Stimulated activated CD4-positive, alpha-beta T cell treated with anti-CD3 and anti-CD28 coated beads, Interleukin-15, amount 100 ng/mL, for 48 hours (primary cell): ENCODE measurements around the gene CNTN2.

Source experiments
- DNase-seq, 2 donors: peaks; one replicate each; pipeline ENCODE4 v3.0.0-alpha.2; 2020; ENCODE audit warnings: low read depth in 2 of 2

Gene CNTN2

DNA sequence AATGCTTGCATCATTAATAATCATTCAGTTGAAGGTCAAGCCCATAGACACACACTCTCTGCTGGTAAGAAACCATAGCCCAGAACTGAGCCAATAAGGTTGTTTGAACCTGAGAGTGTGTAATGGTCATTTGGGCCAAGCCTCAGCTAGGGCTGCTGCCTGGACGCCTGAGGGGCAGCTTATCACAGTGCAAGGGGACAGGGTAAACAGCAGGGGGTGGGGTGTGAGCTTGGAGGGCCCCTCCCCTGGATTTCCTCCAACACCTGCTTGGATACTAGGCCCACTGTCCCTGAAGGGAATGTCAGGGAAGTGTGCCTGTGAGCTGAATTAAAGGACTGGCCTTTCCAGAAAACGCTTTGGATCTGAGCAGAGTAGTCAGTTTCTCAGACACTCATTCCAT, 24.6 kb upstream of the CNTN2 start:
- no peak for DNase-seq

DNA sequence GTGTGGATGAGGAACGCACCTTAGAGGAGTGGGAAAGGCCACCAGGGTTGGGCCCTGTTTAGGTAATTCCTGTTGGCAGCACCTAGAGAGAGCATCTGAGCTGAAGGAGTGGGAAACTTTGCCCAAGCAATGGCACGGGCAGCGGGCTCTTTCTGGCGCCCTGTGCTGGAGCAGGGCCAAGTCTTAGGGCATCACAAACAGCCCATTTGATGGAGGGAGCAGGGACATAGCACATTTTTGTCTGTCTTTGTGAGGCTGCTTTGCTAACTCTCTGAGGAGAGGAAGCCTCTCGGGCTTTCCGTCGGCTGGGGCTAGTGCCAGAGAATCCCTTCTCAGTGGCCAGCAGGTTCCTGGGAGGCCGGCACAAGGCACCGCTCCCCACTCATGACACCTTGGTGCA, 22.5 kb upstream of the CNTN2 start:
- DNase-seq: no peak

- no peak for DNase-seq
Observed at GRCh38 chr1:205024679-205025078, 18.3 kb upstream of the CNTN2 start.

DNA sequence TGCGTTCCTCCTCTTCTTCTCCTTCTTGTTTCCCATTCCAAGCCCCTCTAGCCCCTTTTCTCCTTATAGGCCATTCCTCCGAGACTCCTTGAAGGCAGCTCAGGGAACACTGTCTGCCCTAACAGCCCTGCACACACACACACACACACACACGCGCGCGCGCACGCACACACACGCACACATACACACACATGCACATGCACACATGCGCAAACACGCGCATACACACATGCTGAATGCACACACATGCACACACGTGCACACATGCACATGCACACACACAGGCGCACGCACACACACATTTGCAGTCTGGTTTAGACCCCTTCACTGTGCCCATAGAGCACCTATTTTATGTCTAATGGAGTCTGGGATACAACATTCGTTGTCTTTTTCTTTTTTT, 17.8 kb upstream of the CNTN2 start:
- no peak for DNase-seq

GRCh38 chr1:205026181-205026580, 16.8 kb upstream of the CNTN2 start:
- DNase-seq: no peak

GRCh38 chr1:205028390-205028789, 14.6 kb upstream of the CNTN2 start:
- DNase-seq: no peak

GRCh38 chr1:205028924-205029323, 14.1 kb upstream of the CNTN2 start:
- DNase-seq: no peak

- no peak for DNase-seq
Observed at GRCh38 chr1:205030241-205030640, 12.8 kb upstream of the CNTN2 start.

DNA sequence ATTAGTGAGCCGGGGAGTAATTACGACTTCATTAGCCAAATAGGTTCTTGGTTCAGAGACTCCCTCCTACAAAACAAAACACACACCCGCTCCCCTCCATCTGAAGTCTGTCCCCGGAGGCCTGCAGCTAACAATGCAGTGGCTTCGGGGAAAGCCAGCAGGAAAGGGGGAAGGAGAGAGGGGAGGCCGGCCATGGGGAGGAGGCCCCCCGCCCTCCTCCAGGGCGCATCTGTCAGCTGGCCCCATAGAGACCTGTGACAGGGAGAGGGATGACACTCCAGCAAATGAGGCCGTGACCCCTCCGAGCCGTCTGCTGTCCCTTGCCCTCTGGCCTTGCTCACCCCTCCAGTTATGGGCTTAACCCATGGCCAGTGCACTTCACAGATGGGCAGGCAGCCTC, 12.1 kb upstream of the CNTN2 start:
- DNase-seq: no peak

DNA sequence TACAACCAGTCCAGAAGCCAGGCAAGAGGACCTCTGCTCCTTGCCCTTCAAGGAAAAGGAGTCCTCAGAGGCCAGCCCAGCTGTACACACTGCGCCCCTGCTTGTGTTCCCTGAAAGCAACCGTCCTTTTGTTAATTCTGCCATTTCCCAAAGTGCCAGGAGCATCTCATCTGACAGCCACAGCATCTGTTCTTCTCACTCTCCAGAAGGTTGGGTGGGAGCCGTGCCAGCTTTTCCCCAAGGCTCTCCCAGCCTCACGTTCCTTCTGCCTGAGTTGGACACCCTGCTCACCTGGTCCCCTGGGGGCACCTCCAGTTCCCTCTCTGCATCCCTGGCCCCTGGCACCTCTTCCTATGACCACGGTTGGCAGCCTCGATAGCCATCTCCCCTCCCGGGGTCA, 10.5 kb upstream of the CNTN2 start:
- DNase-seq: no peak

DNA sequence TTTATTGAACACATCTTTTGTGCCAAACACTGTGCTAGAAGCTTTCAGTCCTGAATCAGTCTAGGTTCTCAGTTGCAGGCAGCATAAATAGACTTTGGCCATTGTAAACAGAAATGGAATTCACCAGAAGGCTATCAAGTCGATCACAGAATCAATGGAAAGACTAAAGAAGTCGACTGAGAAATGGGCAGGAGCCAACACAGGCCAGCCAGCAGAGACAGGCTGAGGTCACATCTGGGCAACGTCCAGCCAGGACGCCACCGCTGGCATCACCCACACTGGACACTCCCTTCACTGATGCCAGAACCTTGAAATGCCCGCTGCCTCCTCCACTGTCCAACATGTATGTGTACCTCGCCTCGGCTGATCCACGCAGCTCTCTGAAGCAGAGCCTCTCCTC, 5.5 kb upstream of the CNTN2 start:
- no peak for DNase-seq

DNA sequence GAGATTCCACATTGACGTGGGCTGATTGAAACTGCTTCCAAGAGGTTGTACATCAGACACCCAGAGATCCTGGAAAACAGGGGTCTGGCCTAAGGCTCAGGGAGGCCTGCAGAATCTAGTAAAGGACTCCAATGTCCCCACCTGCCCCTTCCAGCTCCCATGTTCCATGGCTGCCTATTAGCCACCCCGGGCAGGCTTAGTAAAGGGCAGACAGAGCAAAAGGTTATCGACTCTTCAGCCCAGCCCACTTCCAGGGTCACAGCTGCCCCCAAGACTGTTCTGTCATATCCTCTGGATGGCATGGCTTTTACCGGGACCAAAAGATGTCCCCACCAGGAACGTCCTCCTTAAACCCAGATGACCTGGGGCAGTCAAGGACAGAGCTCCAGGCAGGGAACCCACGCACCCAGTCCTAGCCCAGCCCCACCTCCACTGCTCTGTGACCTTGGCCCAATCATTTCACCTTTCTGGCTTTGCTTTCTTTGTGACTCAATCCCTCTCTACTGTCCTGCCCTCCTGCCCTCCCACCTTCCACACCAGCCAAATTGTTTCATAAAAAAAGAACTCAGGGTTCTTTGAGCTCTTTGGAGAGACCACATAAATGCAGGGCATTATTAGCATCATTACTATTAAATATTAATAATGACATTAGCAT, 4.8 kb upstream of the CNTN2 start:
- DNase-seq: no peak

GRCh38 chr1:205041001-205041715, 1.9 kb upstream of the CNTN2 start:
- no peak for DNase-seq

GRCh38 chr1:205041998-205042910, 758 bp upstream of the CNTN2 start:
- DNase-seq: no peak

DNA sequence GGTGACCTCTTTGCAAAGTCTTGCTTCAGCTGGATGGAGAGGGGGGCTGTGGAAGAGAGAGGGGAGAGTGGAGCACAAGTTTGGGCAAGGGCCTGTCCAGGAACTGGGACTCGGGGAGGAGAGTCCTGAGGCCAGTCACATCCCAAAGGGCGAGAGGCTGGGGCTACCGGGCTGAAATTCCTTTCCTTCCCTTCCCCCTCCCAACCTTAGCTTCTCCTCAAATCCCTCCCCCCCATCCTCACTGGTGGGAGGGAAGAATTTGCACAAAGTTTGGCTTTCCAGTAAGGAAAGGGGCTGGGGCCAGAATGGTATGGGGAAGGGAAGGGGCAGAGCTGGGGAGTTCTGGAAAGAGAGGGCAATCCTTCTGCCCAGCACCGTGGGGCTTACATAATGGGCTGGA, 854 bp downstream of the CNTN2 start:
- no peak for DNase-seq

DNA sequence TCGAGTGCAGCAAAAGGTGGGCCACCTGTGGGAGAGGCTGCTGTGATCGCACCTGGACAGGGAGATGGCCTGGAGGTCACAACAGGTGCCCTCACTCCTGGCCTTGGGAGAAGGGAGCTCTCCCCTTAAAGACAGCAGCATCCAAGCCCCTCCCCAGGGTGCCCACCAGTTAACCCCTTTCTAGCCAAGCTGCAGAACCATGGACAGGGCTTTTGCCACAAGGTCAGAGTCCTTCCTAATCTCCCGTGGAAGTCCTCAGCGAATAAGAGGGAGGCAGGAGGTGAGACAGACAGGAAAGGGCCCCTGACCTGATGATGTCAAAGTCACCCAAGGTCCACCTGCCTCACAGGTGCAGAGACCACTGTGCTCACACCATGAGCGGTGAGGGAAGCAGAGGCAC, 1.7 kb downstream of the CNTN2 start:
- no peak for DNase-seq

DNA sequence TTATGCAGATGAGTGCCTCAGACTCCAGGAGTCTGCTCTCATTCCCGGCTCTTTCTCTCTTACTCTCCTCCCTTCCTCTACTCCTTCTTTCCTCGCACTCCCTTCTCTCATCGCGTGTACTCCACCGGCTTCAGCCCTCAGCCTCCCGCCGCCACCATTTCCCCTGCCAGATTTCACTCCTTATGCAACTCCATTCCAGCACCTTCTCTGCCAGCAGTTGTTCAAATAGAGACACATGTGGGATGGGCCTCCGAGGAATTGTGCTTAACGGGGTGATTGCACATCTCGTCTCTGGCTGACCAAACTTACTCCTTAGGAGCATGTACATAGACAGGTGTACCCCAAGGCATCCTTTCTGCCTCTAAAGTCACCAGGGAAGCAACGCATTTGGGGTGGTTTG, 2.1 kb downstream of the CNTN2 start:
- no peak for DNase-seq

DNA sequence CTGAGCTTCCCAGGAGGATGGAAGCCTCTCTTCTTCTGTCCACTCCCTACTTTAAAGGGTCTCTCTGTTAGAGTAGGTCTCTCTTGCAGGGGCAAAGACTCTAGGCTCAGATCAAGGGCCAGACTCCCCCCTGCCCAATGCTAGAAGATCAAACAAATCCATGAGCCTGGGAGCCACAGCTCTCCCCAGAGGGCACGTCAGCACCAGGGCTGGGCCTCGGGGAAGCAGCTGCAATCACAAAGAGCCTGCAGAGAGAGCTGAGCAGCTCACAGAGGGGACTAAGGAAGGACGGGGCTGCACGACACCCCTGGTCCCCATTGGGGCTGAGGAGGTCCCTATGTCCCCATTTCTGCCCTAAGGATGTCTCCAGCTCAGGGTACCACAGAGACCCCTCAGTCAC, 3.9 kb downstream of the CNTN2 start:
- DNase-seq: no peak

GRCh38 chr1:205047764-205048231, 4.8 kb downstream of the CNTN2 start:
- DNase-seq: no peak

DNA sequence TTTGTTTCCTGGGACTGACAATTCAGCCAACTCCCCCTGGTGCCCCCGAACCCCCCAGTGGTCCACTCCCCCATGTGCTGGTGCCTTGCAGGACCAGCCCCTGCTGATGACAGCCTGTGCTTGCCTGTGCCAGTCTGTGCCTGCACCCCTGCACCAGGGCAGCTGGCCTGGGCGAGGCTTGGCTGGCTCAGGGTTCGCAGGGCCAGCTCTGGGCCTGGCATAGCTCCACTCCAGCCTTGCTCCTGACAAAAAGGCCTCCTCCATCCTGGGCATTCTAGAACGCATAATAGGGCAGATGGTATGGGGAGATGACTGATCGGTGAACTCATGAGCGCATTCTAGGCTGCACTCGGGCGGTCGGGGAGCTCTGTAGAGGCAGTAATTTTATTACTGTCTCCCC, 5.4 kb downstream of the CNTN2 start:
- no peak for DNase-seq

DNA sequence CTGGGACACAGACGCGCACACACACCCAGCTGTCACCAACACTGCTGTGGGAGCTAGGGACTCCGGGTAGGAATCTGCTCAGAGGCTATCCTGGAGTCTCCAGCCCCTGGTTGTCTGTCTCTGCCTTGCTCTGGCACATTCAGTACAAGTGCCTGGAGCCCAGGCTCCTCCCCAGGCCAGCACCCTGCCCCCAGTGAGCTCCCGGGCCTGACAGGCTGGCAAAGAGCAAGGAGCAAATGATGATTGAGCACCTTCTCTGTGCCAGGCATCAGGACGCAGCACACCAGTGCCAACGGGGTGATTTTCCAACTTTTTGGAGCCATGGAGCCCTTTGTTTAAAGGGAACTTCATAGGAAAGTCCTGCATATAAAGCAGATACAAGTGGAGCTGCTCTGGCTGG, 6.5 kb downstream of the CNTN2 start:
- DNase-seq: no peak

DNA sequence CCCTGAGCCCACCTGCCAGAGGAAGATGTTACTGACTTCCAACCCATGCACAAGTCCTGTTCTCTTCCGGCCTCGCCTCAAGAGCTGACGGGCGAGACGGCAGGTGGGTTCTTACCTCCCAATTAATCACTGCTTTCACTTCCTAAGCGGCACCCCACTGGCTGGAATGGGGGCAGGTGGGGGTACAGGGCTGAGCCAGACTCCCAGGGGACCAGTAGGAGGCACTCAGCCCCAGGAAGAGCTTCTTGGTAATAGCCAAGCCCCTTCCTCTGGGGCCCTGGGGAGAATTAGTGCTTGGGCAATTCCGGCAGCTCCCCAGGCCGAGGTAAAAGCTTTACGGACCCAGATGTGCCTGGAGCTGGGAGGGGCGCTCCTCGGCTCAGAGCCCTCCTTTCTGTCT, 9.7 kb downstream of the CNTN2 start:
- DNase-seq: no peak

GRCh38 chr1:205053296-205053695, 10.3 kb downstream of the CNTN2 start:
- no peak for DNase-seq
